ENCODE measurements around the gene DOCK10.

DOCK10 gene

DNA sequence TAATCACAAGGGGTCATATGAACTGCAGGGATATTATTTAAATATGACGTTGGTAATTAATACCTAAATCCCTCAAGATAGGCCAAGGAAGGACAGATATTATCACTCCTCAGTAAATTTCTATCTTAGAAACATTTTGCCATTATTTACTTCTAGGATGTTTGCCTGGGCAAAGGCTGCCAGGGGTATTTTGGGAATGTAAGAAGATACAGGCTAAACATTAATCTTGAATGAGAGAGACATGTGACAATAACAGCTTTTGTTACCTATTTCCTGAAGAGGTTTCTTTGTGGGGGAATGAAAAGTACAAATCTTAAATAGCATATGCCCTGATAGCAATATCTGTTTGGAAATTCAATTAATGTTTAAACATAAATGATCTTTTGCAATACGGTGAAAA is 325.3 kb downstream of the DOCK10 start:
- Histone ChIP-seq H3K79me2 (ENCODE audit: insufficient read depth, low read length) (no peaks in the 10 kb centered on the region), H3K36me3 (ENCODE audit: insufficient read depth, low read length) (no peaks in the 10 kb centered on the region), H4K20me1 (ENCODE audit: insufficient read depth, low read length) (no peaks in the 10 kb centered on the region), H3K4me2 (ENCODE audit: insufficient read depth, low read length) (no peak overlapping the region), H3K9me3 (ENCODE audit: insufficient read depth, low read length, severe bottlenecking) (no peaks in the 10 kb centered on the region), H3K4me3 (ENCODE audit: low read depth in 1 of 2, low read length in 2 of 2) (no peak overlapping the region), H3K4me1 (ENCODE audit: insufficient read depth, low read length) (no peaks in the 10 kb centered on the region), H3K27ac (ENCODE audit: low read length) (no peak overlapping the region), H3K9ac (ENCODE audit: low read depth, low read length) (no peak overlapping the region), H2AFZ (ENCODE audit: low read depth, low read length) (no peak overlapping the region), H3K27me3 (ENCODE audit: insufficient read depth, low read length, poor library complexity) (no peaks in the 10 kb centered on the region)
- no peak for TF ChIP-seq EZH2 (IDR thresholded peaks at IDR 0.05; ENCODE audit: borderline replicate concordance, low read depth, low read length, severe bottlenecking)
- TF ChIP-seq, protein P1, sequence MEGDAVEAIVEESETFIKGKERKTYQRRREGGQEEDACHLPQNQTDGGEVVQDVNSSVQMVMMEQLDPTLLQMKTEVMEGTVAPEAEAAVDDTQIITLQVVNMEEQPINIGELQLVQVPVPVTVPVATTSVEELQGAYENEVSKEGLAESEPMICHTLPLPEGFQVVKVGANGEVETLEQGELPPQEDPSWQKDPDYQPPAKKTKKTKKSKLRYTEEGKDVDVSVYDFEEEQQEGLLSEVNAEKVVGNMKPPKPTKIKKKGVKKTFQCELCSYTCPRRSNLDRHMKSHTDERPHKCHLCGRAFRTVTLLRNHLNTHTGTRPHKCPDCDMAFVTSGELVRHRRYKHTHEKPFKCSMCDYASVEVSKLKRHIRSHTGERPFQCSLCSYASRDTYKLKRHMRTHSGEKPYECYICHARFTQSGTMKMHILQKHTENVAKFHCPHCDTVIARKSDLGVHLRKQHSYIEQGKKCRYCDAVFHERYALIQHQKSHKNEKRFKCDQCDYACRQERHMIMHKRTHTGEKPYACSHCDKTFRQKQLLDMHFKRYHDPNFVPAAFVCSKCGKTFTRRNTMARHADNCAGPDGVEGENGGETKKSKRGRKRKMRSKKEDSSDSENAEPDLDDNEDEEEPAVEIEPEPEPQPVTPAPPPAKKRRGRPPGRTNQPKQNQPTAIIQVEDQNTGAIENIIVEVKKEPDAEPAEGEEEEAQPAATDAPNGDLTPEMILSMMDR (IDR thresholded peaks at IDR 0.05; ENCODE audit: borderline replicate concordance, extremely low read depth, low read length, poor library complexity, severe bottlenecking) = no peak
- ATAC-seq (ENCODE audit: insufficient read depth, low read depth) = no peak
- DNase-seq = no peak

DNA sequence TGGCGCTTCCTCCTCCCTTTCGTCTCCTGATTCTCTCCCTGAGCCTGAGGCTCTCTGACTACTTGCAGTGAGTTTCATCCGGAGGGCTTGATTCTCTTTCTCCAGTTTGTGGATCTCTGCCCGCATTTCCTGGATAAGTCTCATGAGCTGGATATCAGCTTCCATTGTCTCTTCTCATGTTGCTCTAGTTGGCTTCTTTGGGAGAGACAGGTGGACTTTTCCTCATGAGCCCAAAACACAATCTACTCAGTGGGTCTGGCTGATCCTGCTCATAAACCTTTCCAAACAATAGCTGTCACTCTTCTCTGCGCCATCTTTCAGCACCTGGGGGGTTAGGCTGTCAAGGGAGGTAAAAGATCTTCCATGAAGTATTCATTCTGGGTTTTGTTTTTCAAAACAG is 326.1 kb downstream of the DOCK10 start, which contains the start of gene CCDC195:
TSS of gene CCDC195 (minus strand) at position 165 of the 400 bp plus-strand sequence. CDS start at position 165, 0 bp downstream.
- ATAC-seq (ENCODE audit: insufficient read depth, low read depth) (no peak), DNase-seq (no peak)
- Histone ChIP-seq H3K27ac (ENCODE audit: low read length) (no peak within 1 kb of the TSS), H3K9me3 (ENCODE audit: insufficient read depth, low read length, severe bottlenecking) (no peaks in the 10 kb centered on the region), H3K9ac (ENCODE audit: low read depth, low read length) (no peak within 1 kb of the TSS), H3K36me3 (ENCODE audit: insufficient read depth, low read length) (no peaks in the 10 kb centered on the region), H2AFZ (ENCODE audit: low read depth, low read length) (no peak within 1 kb of the TSS), H3K79me2 (ENCODE audit: insufficient read depth, low read length) (no peaks in the 10 kb centered on the region), H3K27me3 (ENCODE audit: insufficient read depth, low read length, poor library complexity) (no peaks in the 10 kb centered on the region), H4K20me1 (ENCODE audit: insufficient read depth, low read length) (no peaks in the 10 kb centered on the region), H3K4me2 (ENCODE audit: insufficient read depth, low read length) (no peak within 1 kb of the TSS), H3K4me3 (ENCODE audit: low read depth in 1 of 2, low read length in 2 of 2) (no peak within 1 kb of the TSS), H3K4me1 (ENCODE audit: insufficient read depth, low read length) (no peaks in the 10 kb centered on the region)
- TF ChIP-seq, protein P1 (IDR thresholded peaks at IDR 0.05; ENCODE audit: borderline replicate concordance, extremely low read depth, low read length, poor library complexity, severe bottlenecking) = no peak
- no peak for TF ChIP-seq EZH2 (IDR thresholded peaks at IDR 0.05; ENCODE audit: borderline replicate concordance, low read depth, low read length, severe bottlenecking)

Data from DND-41 (cell line).